ENCODE data around the gene KLHL7. TPM values are rescaled to one million over a fixed set of nuclear protein-coding genes. Genes with fewer than 3 reads are reported as not detected.

The KLHL7 gene
- total RNA-seq, 1 donor from 2014 or later: 16.4 TPM

DNA sequence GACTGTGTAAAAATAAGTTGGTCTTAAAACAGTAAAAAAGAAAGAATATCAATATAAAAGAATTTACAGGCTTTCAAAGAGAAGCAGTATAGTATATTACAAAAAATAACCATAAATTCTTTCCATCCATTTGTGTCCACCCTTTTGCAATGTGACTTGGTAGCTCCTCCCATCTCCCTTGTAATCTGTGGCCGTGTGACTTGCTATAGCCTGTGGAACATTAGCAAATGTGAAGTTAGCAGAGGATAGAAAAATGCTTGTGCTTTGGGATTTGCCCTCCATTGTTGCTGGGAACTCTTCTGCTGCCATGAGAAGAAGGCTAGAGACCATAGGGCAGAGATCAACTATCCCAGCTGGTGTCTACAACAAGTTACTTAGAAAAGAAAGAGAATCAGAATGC is 30.2 kb downstream of the KLHL7 start:
- TF ChIP-seq, protein P1, sequence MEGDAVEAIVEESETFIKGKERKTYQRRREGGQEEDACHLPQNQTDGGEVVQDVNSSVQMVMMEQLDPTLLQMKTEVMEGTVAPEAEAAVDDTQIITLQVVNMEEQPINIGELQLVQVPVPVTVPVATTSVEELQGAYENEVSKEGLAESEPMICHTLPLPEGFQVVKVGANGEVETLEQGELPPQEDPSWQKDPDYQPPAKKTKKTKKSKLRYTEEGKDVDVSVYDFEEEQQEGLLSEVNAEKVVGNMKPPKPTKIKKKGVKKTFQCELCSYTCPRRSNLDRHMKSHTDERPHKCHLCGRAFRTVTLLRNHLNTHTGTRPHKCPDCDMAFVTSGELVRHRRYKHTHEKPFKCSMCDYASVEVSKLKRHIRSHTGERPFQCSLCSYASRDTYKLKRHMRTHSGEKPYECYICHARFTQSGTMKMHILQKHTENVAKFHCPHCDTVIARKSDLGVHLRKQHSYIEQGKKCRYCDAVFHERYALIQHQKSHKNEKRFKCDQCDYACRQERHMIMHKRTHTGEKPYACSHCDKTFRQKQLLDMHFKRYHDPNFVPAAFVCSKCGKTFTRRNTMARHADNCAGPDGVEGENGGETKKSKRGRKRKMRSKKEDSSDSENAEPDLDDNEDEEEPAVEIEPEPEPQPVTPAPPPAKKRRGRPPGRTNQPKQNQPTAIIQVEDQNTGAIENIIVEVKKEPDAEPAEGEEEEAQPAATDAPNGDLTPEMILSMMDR (IDR thresholded peaks at IDR 0.05): no peak
- H3K4me1 ChIP-seq: no peaks in the 10 kb centered on the region
- DNase-seq (no peak), ATAC-seq (no peak)
- H3K27ac ChIP-seq: no peak overlapping the region
- H3K4me3 ChIP-seq: no peak overlapping the region
- H3K36me3 ChIP-seq: peaks cover under 1% of the 10 kb centered on the region
- no peaks in the 10 kb centered on the region for H3K9me3 ChIP-seq
- intact Hi-C loops (cut with DNase I): no loop called here
- no peaks in the 10 kb centered on the region for H3K27me3 ChIP-seq

GRCh38 chr7:23136216-23136615 is 30.6 kb downstream of the KLHL7 start:
- Histone ChIP-seq H3K9me3 (no peaks in the 10 kb centered on the region), H3K27me3 (no peaks in the 10 kb centered on the region), H3K27ac (no peak overlapping the region), H3K4me1 (no peaks in the 10 kb centered on the region), H3K36me3 (peaks cover 5% of the 10 kb centered on the region), H3K4me3 (no peak overlapping the region)
- TF ChIP-seq, protein P1 (IDR thresholded peaks at IDR 0.05): no peak
- no peak for ATAC-seq
- DNase-seq: no peak
- intact Hi-C loops (cut with DNase I): no loop called here

- TF ChIP-seq, protein P1 (IDR thresholded peaks at IDR 0.05): no peak
- no peaks in the 10 kb centered on the region for H3K27me3 ChIP-seq
- H3K36me3 ChIP-seq: peaks cover 18% of the 10 kb centered on the region
- no peak overlapping the region for H3K27ac ChIP-seq
- intact Hi-C loops (cut with DNase I): no loop called here
- no peak overlapping the region for H3K4me3 ChIP-seq
- ATAC-seq (no peak), DNase-seq (no peak)
- no peaks in the 10 kb centered on the region for H3K4me1 ChIP-seq
- no peaks in the 10 kb centered on the region for H3K9me3 ChIP-seq
Observed at GRCh38 chr7:23157679-23158078, 52.1 kb downstream of the KLHL7 start.

GRCh38 chr7:23158546-23158945 is 53.0 kb downstream of the KLHL7 start:
- intact Hi-C loops (cut with DNase I): no loop called here
- Histone ChIP-seq H3K36me3 (peaks cover 11% of the 10 kb centered on the region), H3K27me3 (no peaks in the 10 kb centered on the region), H3K4me3 (no peak overlapping the region), H3K9me3 (no peaks in the 10 kb centered on the region), H3K4me1 (no peaks in the 10 kb centered on the region), H3K27ac (no peak overlapping the region)
- TF ChIP-seq, protein P1 (IDR thresholded peaks at IDR 0.05): no peak
- DNase-seq: no peak
- no peak for ATAC-seq

DNA sequence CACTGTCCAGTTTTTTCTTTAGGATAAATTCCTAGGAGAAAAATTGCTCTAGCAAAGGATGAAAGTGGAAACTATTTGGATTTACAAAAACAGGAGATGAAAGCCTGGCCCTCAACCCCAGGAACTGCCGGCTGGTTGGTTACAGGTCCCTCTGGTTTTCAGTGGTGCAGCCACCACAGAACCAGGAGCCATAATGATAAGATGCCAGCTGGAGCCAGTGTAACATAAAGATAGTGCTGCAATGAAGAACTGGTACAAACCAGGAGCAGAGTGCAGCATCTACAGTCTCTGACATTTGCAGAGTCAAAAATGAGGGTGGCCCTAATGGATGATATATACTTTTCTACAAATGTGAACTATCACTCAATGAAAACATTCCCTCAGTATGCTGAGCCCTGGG is 55.9 kb downstream of the KLHL7 start:
- Histone ChIP-seq H3K4me1 (no peaks in the 10 kb centered on the region), H3K27ac (no peak overlapping the region), H3K27me3 (no peaks in the 10 kb centered on the region), H3K9me3 (no peaks in the 10 kb centered on the region), H3K4me3 (no peak overlapping the region), H3K36me3 (peaks cover 13% of the 10 kb centered on the region)
- TF ChIP-seq, protein P1 (IDR thresholded peaks at IDR 0.05): no peak
- no peak for DNase-seq
- intact Hi-C loops (cut with DNase I): no loop called here
- no peak for ATAC-seq

DNA sequence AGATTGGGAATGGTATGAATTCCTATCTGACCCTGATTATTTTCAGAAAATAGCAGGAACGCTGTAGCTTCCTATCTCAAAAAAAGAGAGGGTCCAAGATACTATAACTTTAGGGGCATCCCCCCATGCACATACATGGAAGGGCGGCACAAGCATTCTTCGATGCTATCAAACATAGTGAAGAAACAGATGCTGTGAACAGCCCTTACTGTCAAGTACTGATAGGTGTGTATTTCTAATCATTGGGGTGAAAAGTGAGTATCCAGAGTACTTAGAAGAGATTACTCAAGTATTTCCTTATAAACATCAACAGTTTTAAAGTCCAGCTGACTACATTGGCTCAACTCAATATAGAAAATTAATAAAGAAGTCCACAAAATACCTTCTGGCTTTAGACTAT is 59.3 kb downstream of the KLHL7 start:
- H3K4me3 ChIP-seq: no peak overlapping the region
- H3K4me1 ChIP-seq: no peaks in the 10 kb centered on the region
- TF ChIP-seq, protein P1 (IDR thresholded peaks at IDR 0.05): no peak
- H3K27me3 ChIP-seq: no peaks in the 10 kb centered on the region
- no peak for DNase-seq
- ATAC-seq: no peak
- intact Hi-C loops (cut with DNase I): no loop called here
- H3K9me3 ChIP-seq: no peaks in the 10 kb centered on the region
- H3K27ac ChIP-seq: no peak overlapping the region
- peaks cover 23% of the 10 kb centered on the region for H3K36me3 ChIP-seq
